ENCODE measurements around the gene SMURF2. TPM values are rescaled to one million over a fixed set of nuclear protein-coding genes. Genes with fewer than 3 reads are reported as not detected.

SMURF2 gene
- total and polyA plus RNA-seq, 10 of the 15 experiments (the other 5 are each of a cell fraction or from before 2014, with no cell fraction given), result 2.8 to 13.4 (median 7.5) TPM

DNA sequence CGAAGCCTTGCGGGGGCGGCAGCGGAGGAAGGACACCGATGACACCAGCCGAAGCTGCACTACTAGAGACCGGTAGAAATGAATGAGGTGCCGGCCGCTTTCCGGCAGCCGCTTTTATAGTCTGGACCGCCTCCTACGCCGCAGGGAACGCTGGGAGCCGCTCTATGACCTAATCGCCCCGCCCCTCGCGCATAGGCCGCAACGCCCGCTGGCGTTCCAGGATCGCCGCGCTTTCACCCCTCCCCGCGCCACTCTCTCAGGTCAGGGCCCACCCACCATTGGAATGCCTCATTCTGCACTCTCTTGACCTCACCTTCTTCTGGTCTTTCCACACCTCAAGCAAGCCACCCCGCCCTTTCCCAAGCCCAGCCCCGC, 155.9 kb downstream of the SMURF2 start, which contains the start of gene DDX5:
Gene DDX5 (minus strand): TSS at position 89 of the 375 bp plus-strand sequence. CDS start 170 bp downstream, outside the sequence.
- DNase-seq (ENCODE audit: low read depth, low spot score) (no peak), FAIRE-seq (peak; percentile 90), ATAC-seq (peak; percentile 73)
- intact Hi-C loops (cut with micrococcal nuclease; ENCODE audit: unreplicated experiment) (loop anchor here (2.0 kb wide), 1 partner anchor 143 kb away; no protein-coding TSS in a partner anchor), in situ Hi-C loops (cut with MboI) (loop anchor here (10.0 kb wide), 2 partner anchors 139 to 661 kb away; partner anchors contain the start of gene SMARCD2)
- peaks cover 78% of the 10 kb centered on the region for H3K79me2 ChIP-seq (ENCODE audit: control insufficient read depth, insufficient read depth, low read length)
- peak within 1 kb of the TSS; percentile 100 for H3K4me3 ChIP-seq
- peaks cover 9% of the 10 kb centered on the region for H4K20me1 ChIP-seq (ENCODE audit: control insufficient read depth, insufficient read depth)
- WGBS (ENCODE audit: insufficient coverage, insufficient replicate concordance, low lambda C conversion rate, missing lambda C conversion rate), result 3% methylated on average over 31 of the region's 31 CpGs
- H2AFZ ChIP-seq (ENCODE audit: control insufficient read depth, low read depth, low read length), result peak within 1 kb of the TSS; percentile 86
- H3K27ac ChIP-seq (ENCODE audit: control insufficient read depth, insufficient read depth), result peak within 1 kb of the TSS; percentile 100
- BruUV-seq (replicated peaks), result no TSS peak
- peak within 1 kb of the TSS; percentile 100 for H3K9ac ChIP-seq (ENCODE audit: control insufficient read depth, insufficient read depth, low read length)
- RAD21 ChIA-PET (ENCODE audit: unreplicated experiment), result interaction anchor here (0.6 to 2.6 kb wide), 9 partner anchors 8 to 143 kb away, joined by 3 to 11 read pairs (median 4); partner anchors contain the start of gene POLG2
- POLR2A ChIA-PET, result interaction anchor here (0.6 to 3.0 kb wide), 10 partner anchors 10 to 884 kb away, joined by 3 to 64 read pairs (median 3); partner anchors contain the start of genes MAP3K3 and POLG2
- CTCF ChIA-PET, result interaction anchor here (0.7 to 6.8 kb wide), 5 partner anchors 8 to 128 kb away, joined by 3 to 89 read pairs (median 4); partner anchors contain the start of gene POLG2
- H3K27me3 ChIP-seq (replicated peaks in 1 of 2; ENCODE audit: control insufficient read depth in 2 of 2, insufficient read depth in 2 of 2, low read length in 1 of 2), result no peaks in the 10 kb centered on the region
- peaks cover 5 to 36% of the 10 kb centered on the region in 2 experiments for H3K36me3 ChIP-seq (ENCODE audit: control insufficient read depth in 2 of 2, insufficient read depth in 2 of 2, low read length in 1 of 2)
- H3K9me3 ChIP-seq (replicated peaks; ENCODE audit: control insufficient read depth, insufficient read depth, low read length), result no peaks in the 10 kb centered on the region
- SMC1A ChIA-PET (ENCODE audit: uncharacterized antibody, unreplicated experiment), result interaction anchor here (0.8 to 2.9 kb wide), 12 partner anchors 9 to 188 kb away, joined by 3 to 25 read pairs (median 4); partner anchors contain the start of gene POLG2
- H3K4me2 ChIP-seq (ENCODE audit: control insufficient read depth, insufficient read depth), result peak within 1 kb of the TSS; percentile 66
- peaks cover 7% of the 10 kb centered on the region; the same call in 1 of the 2 replicates for H3K4me1 ChIP-seq (ENCODE audit: control insufficient read depth, insufficient read depth, low read length)
- TF ChIP-seq POLR2A (IDR thresholded peaks at IDR 0.05; ENCODE audit: low read depth, low read length) (peak; percentile 87), STAT3 (IDR thresholded peaks at IDR 0.05; ENCODE audit: low read depth, low read length) (no peak), HCFC1 (IDR thresholded peaks at IDR 0.05; ENCODE audit: low read length) (peak; percentile 60), BACH1 (IDR thresholded peaks at IDR 0.05; ENCODE audit: borderline replicate concordance) (peak; percentile 90), PAX5 (IDR thresholded peaks at IDR 0.05; ENCODE audit: borderline replicate concordance, low read depth, low read length) (peak; percentile 33; the same call in 1 of the 2 replicates), PML (IDR thresholded peaks at IDR 0.05; ENCODE audit: low read length) (peak; percentile 99), ZNF24 (IDR thresholded peaks at IDR 0.05) (peak; percentile 86), RCOR1 (conservative IDR thresholded peaks at IDR 0.05; ENCODE audit: low read depth, low read length) (peak; percentile 27; the same call in 1 of the 2 replicates), CBX5 (IDR thresholded peaks at IDR 0.05; ENCODE audit: low read depth) (peak; percentile 21; the same call in 1 of the 2 replicates), NR2F1 (conservative IDR thresholded peaks at IDR 0.05) (0 out of 2 replicates have a peak, but pooled peaks have one; percentile 25), SPI1 (IDR thresholded peaks at IDR 0.05; ENCODE audit: borderline replicate concordance, insufficient read depth, low read depth, low read length) (no peak), POLR2AphosphoS2 (IDR thresholded peaks at IDR 0.05; ENCODE audit: low read depth, low read length) (peak; percentile 98), SMAD5 (IDR thresholded peaks at IDR 0.05; ENCODE audit: low read depth) (peak; percentile 99), SUZ12 (IDR thresholded peaks at IDR 0.05; ENCODE audit: unreplicated experiment) (no peak), TAF1 (IDR thresholded peaks at IDR 0.05; ENCODE audit: borderline replicate concordance, low read depth, low read length) (peak; percentile 100), ZNF622 (IDR thresholded peaks at IDR 0.05) (no peak), SMAD1 (IDR thresholded peaks at IDR 0.05; ENCODE audit: low read depth, partially characterized antibody) (peak; percentile 92), MEF2A (IDR thresholded peaks at IDR 0.05; ENCODE audit: insufficient read depth, low read depth, low read length) (no peak), BCL11A (IDR thresholded peaks at IDR 0.05; ENCODE audit: low read depth, low read length) (0 out of 2 replicates have a peak, but pooled peaks have one; percentile 9)
- TF ChIP-seq, protein P1, sequence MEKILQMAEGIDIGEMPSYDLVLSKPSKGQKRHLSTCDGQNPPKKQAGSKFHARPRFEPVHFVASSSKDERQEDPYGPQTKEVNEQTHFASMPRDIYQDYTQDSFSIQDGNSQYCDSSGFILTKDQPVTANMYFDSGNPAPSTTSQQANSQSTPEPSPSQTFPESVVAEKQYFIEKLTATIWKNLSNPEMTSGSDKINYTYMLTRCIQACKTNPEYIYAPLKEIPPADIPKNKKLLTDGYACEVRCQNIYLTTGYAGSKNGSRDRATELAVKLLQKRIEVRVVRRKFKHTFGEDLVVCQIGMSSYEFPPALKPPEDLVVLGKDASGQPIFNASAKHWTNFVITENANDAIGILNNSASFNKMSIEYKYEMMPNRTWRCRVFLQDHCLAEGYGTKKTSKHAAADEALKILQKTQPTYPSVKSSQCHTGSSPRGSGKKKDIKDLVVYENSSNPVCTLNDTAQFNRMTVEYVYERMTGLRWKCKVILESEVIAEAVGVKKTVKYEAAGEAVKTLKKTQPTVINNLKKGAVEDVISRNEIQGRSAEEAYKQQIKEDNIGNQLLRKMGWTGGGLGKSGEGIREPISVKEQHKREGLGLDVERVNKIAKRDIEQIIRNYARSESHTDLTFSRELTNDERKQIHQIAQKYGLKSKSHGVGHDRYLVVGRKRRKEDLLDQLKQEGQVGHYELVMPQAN (conservative IDR thresholded peaks at IDR 0.05), result peak; percentile 82
- TF ChIP-seq, protein P2, sequence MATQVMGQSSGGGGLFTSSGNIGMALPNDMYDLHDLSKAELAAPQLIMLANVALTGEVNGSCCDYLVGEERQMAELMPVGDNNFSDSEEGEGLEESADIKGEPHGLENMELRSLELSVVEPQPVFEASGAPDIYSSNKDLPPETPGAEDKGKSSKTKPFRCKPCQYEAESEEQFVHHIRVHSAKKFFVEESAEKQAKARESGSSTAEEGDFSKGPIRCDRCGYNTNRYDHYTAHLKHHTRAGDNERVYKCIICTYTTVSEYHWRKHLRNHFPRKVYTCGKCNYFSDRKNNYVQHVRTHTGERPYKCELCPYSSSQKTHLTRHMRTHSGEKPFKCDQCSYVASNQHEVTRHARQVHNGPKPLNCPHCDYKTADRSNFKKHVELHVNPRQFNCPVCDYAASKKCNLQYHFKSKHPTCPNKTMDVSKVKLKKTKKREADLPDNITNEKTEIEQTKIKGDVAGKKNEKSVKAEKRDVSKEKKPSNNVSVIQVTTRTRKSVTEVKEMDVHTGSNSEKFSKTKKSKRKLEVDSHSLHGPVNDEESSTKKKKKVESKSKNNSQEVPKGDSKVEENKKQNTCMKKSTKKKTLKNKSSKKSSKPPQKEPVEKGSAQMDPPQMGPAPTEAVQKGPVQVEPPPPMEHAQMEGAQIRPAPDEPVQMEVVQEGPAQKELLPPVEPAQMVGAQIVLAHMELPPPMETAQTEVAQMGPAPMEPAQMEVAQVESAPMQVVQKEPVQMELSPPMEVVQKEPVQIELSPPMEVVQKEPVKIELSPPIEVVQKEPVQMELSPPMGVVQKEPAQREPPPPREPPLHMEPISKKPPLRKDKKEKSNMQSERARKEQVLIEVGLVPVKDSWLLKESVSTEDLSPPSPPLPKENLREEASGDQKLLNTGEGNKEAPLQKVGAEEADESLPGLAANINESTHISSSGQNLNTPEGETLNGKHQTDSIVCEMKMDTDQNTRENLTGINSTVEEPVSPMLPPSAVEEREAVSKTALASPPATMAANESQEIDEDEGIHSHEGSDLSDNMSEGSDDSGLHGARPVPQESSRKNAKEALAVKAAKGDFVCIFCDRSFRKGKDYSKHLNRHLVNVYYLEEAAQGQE (IDR thresholded peaks at IDR 0.05; ENCODE audit: low read depth, low read length), result peak; percentile 56
